Measurements from ENCODE around the gene SMYD5.
A peak's percentile ranks its signal among the peaks of the same experiment; 100 is the strongest.

DNA sequence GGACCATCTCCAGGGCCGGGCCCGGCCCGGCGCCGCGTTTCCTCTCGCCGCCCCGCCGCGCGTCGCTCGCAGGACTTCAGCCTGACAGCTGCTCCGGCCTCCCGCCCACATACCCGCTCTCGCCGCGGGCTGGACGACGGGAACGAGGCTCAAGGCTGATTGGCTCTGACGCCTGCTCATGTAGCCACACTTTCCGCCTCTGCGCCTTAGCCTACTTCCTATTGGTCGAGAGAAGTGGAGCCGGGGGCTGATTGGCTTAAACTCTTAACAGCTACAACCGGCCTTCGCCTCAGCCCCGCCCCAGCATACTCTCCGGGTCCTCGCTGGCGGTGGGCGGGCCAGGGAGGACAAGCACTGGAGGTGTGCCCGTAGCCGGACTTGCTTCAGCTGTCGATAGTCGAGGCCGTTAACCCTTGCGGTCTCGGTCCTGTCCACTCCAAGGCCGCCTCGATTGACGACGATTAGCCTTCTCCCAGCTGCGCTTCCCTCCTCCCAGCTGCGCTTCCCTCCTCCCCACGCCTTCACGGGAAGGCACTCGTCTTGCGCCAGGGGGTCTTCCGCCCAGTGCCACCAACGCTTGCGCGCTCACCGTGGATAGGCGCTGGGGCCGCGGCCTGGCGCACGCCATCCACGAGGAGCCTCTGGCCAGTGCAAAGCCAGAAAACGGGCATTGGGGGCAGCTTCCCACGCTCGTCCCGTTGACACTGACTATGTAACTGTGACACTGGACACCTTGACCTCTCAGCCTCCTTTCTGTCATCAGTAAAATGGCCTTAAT, 19.3 kb downstream of the SMYD5 start, which contains the start of gene PRADC1:
- TF ChIP-seq POLR2A (IDR thresholded peaks at IDR 0.05) (peak in 1 of 2 donors; percentile 32), POLR2AphosphoS5 (IDR thresholded peaks at IDR 0.05) (peak in 2 of 3 donors; percentile 19 to 42), EP300 (IDR thresholded peaks at IDR 0.05) (no peak)
- TF ChIP-seq, protein P1, sequence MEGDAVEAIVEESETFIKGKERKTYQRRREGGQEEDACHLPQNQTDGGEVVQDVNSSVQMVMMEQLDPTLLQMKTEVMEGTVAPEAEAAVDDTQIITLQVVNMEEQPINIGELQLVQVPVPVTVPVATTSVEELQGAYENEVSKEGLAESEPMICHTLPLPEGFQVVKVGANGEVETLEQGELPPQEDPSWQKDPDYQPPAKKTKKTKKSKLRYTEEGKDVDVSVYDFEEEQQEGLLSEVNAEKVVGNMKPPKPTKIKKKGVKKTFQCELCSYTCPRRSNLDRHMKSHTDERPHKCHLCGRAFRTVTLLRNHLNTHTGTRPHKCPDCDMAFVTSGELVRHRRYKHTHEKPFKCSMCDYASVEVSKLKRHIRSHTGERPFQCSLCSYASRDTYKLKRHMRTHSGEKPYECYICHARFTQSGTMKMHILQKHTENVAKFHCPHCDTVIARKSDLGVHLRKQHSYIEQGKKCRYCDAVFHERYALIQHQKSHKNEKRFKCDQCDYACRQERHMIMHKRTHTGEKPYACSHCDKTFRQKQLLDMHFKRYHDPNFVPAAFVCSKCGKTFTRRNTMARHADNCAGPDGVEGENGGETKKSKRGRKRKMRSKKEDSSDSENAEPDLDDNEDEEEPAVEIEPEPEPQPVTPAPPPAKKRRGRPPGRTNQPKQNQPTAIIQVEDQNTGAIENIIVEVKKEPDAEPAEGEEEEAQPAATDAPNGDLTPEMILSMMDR (IDR thresholded peaks at IDR 0.05) = no peak
